Activated CD4-positive, alpha-beta T cell treated with anti-CD3 and anti-CD28 coated beads, Interleukin-2, amount 10 ng/mL, durations not matched to agents 7 days and 5 days (primary cell): Measurements from ENCODE around the gene KRT85. TPM values are rescaled to one million over a fixed set of nuclear protein-coding genes. Genes with fewer than 3 reads are reported as not detected.

ENCODE experiments used
- CTCF ChIA-PET: fragments of 350-600 bp; sonication (Branson Sonifier 250); formaldehyde crosslinking; loops from one replicate; lab custom pipeline; 2021; ENCODE audit warnings: antibody characterized with exemption; lab: Charles Lee
- POLR2A ChIA-PET: fragments of 350-600 bp; sonication (Branson Sonifier 250); formaldehyde crosslinking; loops from one replicate; lab custom pipeline; 2021; ENCODE audit warnings: antibody characterized with exemption; lab: Charles Lee
- DNase-seq: peaks from one replicate; pipeline ENCODE4 v3.0.0-alpha.2; 2020
- H3K27ac Mint-ChIP-seq: one replicate; pipeline ENCODE4 v1.8.0; 2021; ENCODE audit warnings: mild to moderate bottlenecking, moderate library complexity, mixed read lengths
- H3K27me3 Mint-ChIP-seq: one replicate; pipeline ENCODE4 v1.8.0; 2021; ENCODE audit warnings: mixed read lengths
- H3K36me3 Mint-ChIP-seq: one replicate; pipeline ENCODE4 v1.8.0; 2021; ENCODE audit warnings: low read depth, mixed read lengths
- H3K4me1 Mint-ChIP-seq: one replicate; pipeline ENCODE4 v1.8.0; 2021; ENCODE audit warnings: mixed read lengths
- H3K4me3 Mint-ChIP-seq: one replicate; pipeline ENCODE4 v1.8.0; 2021; ENCODE audit warnings: mild to moderate bottlenecking, moderate library complexity, mixed read lengths
- H3K9me3 Mint-ChIP-seq: one replicate; pipeline ENCODE4 v1.8.0; 2021; ENCODE audit warnings: mixed read lengths
- total RNA-seq, 2 experiments: library from RNA; stranded (reverse); gene quantifications; one replicate each; pipeline ENCODE4 v1.2.3, GENCODE V29; 2021

KRT85 gene
- total RNA-seq, 2 experiments from 2014 or later: not detected

- H3K4me1 Mint-ChIP-seq: no peaks in the 10 kb centered on the region
- ChIA-PET POLR2A (no interaction called here), CTCF (no interaction called here)
- no peak overlapping the region for H3K4me3 Mint-ChIP-seq
- peaks cover 3% of the 10 kb centered on the region for H3K27me3 Mint-ChIP-seq
- no peak for DNase-seq
- H3K27ac Mint-ChIP-seq: no peak overlapping the region
- H3K9me3 Mint-ChIP-seq: no peaks in the 10 kb centered on the region
- no peaks in the 10 kb centered on the region for H3K36me3 Mint-ChIP-seq
Observed at GRCh38 chr12:52402873-52403540, 35.7 kb upstream of the KRT85 start.

- ChIA-PET CTCF (interaction anchor here (1.6 kb wide), 1 partner anchor 21 kb away, joined by 4 read pairs; no protein-coding TSS in a partner anchor), POLR2A (no interaction called here)
- Mint-ChIP-seq H3K36me3 (no peaks in the 10 kb centered on the region), H3K4me3 (no peak overlapping the region), H3K4me1 (no peaks in the 10 kb centered on the region), H3K27ac (no peak overlapping the region), H3K27me3 (peaks cover 3% of the 10 kb centered on the region), H3K9me3 (no peaks in the 10 kb centered on the region)
- no peak for DNase-seq
Observed at GRCh38 chr12:52402377-52402776, 35.1 kb upstream of the KRT85 start.

GRCh38 chr12:52401926-52402325, 34.6 kb upstream of the KRT85 start:
- Mint-ChIP-seq H3K4me1 (no peaks in the 10 kb centered on the region), H3K36me3 (no peaks in the 10 kb centered on the region), H3K9me3 (no peaks in the 10 kb centered on the region), H3K27ac (no peak overlapping the region), H3K4me3 (no peak overlapping the region), H3K27me3 (peaks cover 3% of the 10 kb centered on the region)
- no peak for DNase-seq
- ChIA-PET POLR2A (no interaction called here), CTCF (interaction anchor here (1.6 kb wide), 1 partner anchor 20 kb away, joined by 4 read pairs; no protein-coding TSS in a partner anchor)

- CTCF ChIA-PET: interaction anchor here (1.6 kb wide), 1 partner anchor 20 kb away, joined by 4 read pairs; no protein-coding TSS in a partner anchor
- Mint-ChIP-seq H3K4me1 (no peaks in the 10 kb centered on the region), H3K36me3 (no peaks in the 10 kb centered on the region), H3K27me3 (peaks cover 3% of the 10 kb centered on the region), H3K9me3 (no peaks in the 10 kb centered on the region), H3K27ac (no peak overlapping the region), H3K4me3 (no peak overlapping the region)
- DNase-seq: no peak
- POLR2A ChIA-PET: no interaction called here
Observed at GRCh38 chr12:52401526-52401925, 34.2 kb upstream of the KRT85 start.

GRCh38 chr12:52400906-52401305, 33.6 kb upstream of the KRT85 start:
- CTCF ChIA-PET: interaction anchor here (1.6 kb wide), 1 partner anchor 19 kb away, joined by 4 read pairs; no protein-coding TSS in a partner anchor
- no peak overlapping the region for H3K27ac Mint-ChIP-seq
- H3K27me3 Mint-ChIP-seq: peaks cover 3% of the 10 kb centered on the region

GRCh38 chr12:52399756-52400155, 32.5 kb upstream of the KRT85 start:
- no peak overlapping the region for H3K27ac Mint-ChIP-seq
- ChIA-PET CTCF (no interaction called here), POLR2A (no interaction called here)
- H3K4me1 Mint-ChIP-seq: no peaks in the 10 kb centered on the region
- no peaks in the 10 kb centered on the region for H3K36me3 Mint-ChIP-seq
- no peaks in the 10 kb centered on the region for H3K9me3 Mint-ChIP-seq
- no peak for DNase-seq
- H3K27me3 Mint-ChIP-seq: peaks cover 3% of the 10 kb centered on the region
- no peak overlapping the region for H3K4me3 Mint-ChIP-seq

More at GRCh38 chr12:52400906-52401305, 33.6 kb upstream of the KRT85 start:
- H3K9me3 Mint-ChIP-seq: no peaks in the 10 kb centered on the region
- POLR2A ChIA-PET: no interaction called here
- H3K36me3 Mint-ChIP-seq: no peaks in the 10 kb centered on the region
- H3K4me3 Mint-ChIP-seq: no peak overlapping the region
- no peak for DNase-seq
- H3K4me1 Mint-ChIP-seq: no peaks in the 10 kb centered on the region

- no peaks in the 10 kb centered on the region for H3K4me1 Mint-ChIP-seq
- CTCF ChIA-PET: interaction anchor here (0.7 to 1.3 kb wide), 4 partner anchors 26 to 475 kb away, joined by 3 to 4 read pairs (median 4); no protein-coding TSS in a partner anchor
Observed at GRCh38 chr12:52398176-52398575, 30.9 kb upstream of the KRT85 start.

GRCh38 chr12:52396656-52397055, 29.4 kb upstream of the KRT85 start:
- no peak for DNase-seq
- H3K27ac Mint-ChIP-seq: no peak overlapping the region
- H3K9me3 Mint-ChIP-seq: no peaks in the 10 kb centered on the region
- ChIA-PET CTCF (no interaction called here), POLR2A (no interaction called here)
- no peaks in the 10 kb centered on the region for H3K36me3 Mint-ChIP-seq
- no peak overlapping the region for H3K4me3 Mint-ChIP-seq
- no peaks in the 10 kb centered on the region for H3K4me1 Mint-ChIP-seq
- peaks cover 3% of the 10 kb centered on the region for H3K27me3 Mint-ChIP-seq

More at GRCh38 chr12:52398176-52398575, 30.9 kb upstream of the KRT85 start:
- H3K27ac Mint-ChIP-seq: no peak overlapping the region
- H3K36me3 Mint-ChIP-seq: no peaks in the 10 kb centered on the region
- POLR2A ChIA-PET: no interaction called here
- H3K9me3 Mint-ChIP-seq: no peaks in the 10 kb centered on the region
- peaks cover 3% of the 10 kb centered on the region for H3K27me3 Mint-ChIP-seq
- no peak overlapping the region for H3K4me3 Mint-ChIP-seq
- DNase-seq: no peak

- H3K9me3 Mint-ChIP-seq: no peaks in the 10 kb centered on the region
- DNase-seq: no peak
- H3K36me3 Mint-ChIP-seq: no peaks in the 10 kb centered on the region
- POLR2A ChIA-PET: no interaction called here
- CTCF ChIA-PET: interaction anchor here (0.6 kb wide), 1 partner anchor 349 kb away, joined by 5 read pairs; no protein-coding TSS in a partner anchor
- no peaks in the 10 kb centered on the region for H3K4me1 Mint-ChIP-seq
- no peak overlapping the region for H3K4me3 Mint-ChIP-seq
- peaks cover 3% of the 10 kb centered on the region for H3K27me3 Mint-ChIP-seq
- H3K27ac Mint-ChIP-seq: no peak overlapping the region
Observed at GRCh38 chr12:52395761-52396434, 28.6 kb upstream of the KRT85 start.

GRCh38 chr12:52394836-52395405, 27.6 kb upstream of the KRT85 start:
- ChIA-PET CTCF (interaction anchor here (0.6 to 1.0 kb wide), 3 partner anchors 9 to 350 kb away, joined by 3 to 5 read pairs (median 3); no protein-coding TSS in a partner anchor), POLR2A (no interaction called here)
- Mint-ChIP-seq H3K36me3 (no peaks in the 10 kb centered on the region), H3K27ac (no peak overlapping the region), H3K4me3 (no peak overlapping the region), H3K9me3 (no peaks in the 10 kb centered on the region), H3K27me3 (peaks cover 3% of the 10 kb centered on the region), H3K4me1 (no peaks in the 10 kb centered on the region)
- DNase-seq: no peak

GRCh38 chr12:52392465-52393007, 25.3 kb upstream of the KRT85 start:
- Mint-ChIP-seq H3K27ac (no peak overlapping the region), H3K4me1 (no peaks in the 10 kb centered on the region), H3K4me3 (no peak overlapping the region), H3K9me3 (no peaks in the 10 kb centered on the region), H3K36me3 (no peaks in the 10 kb centered on the region), H3K27me3 (no peaks in the 10 kb centered on the region)
- ChIA-PET CTCF (interaction anchor here (1.1 kb wide), 1 partner anchor 167 kb away, joined by 4 read pairs; no protein-coding TSS in a partner anchor), POLR2A (no interaction called here)
- DNase-seq: no peak

GRCh38 chr12:52391618-52392002, 24.3 kb upstream of the KRT85 start:
- CTCF ChIA-PET: interaction anchor here (0.7 to 1.1 kb wide), 2 partner anchors 19 to 168 kb away, joined by 3 to 4 read pairs; no protein-coding TSS in a partner anchor

More at GRCh38 chr12:52391618-52392002, 24.3 kb upstream of the KRT85 start:
- Mint-ChIP-seq H3K4me3 (no peak overlapping the region), H3K27me3 (no peaks in the 10 kb centered on the region), H3K27ac (no peak overlapping the region), H3K36me3 (no peaks in the 10 kb centered on the region), H3K9me3 (no peaks in the 10 kb centered on the region), H3K4me1 (no peaks in the 10 kb centered on the region)
- POLR2A ChIA-PET: no interaction called here
- no peak for DNase-seq
